A549 (cell line): Measurements from ENCODE around the gene TSTD1. TPM values are rescaled to one million over a fixed set of nuclear protein-coding genes. Genes with fewer than 3 reads are reported as not detected.

Experiments
- CBX2 ChIP-seq: fragments of 200-600 bp; sonication (generic); IDR thresholded peaks from 2 replicates; pipeline ENCODE4 v1.6.1; 2016; ENCODE audit warnings: low read depth, mild to moderate bottlenecking, borderline replicate concordance
- CBX8 ChIP-seq: fragments of 200-600 bp; sonication (generic); IDR thresholded peaks from 2 replicates; pipeline ENCODE4 v1.6.1; 2016
- CHD4 ChIP-seq: fragments of 200-600 bp; sonication (generic); IDR thresholded peaks from 2 replicates; pipeline ENCODE4 v1.6.1; 2016; ENCODE audit warnings: antibody characterized with exemption, mild to moderate bottlenecking, borderline replicate concordance
- EHMT2 ChIP-seq: fragments of 200-600 bp; sonication (generic); IDR thresholded peaks from 2 replicates; pipeline ENCODE4 v1.6.1; 2016; ENCODE audit warnings: antibody characterized with exemption, low read depth, mild to moderate bottlenecking, moderate library complexity
- ELK1 ChIP-seq: fragments of 150-350 bp; IDR thresholded peaks from 2 replicates; pipeline ENCODE4 v1.6.1; 2014; ENCODE audit warnings: low read depth, mild to moderate bottlenecking, low read length
- EP300 ChIP-seq, 2 experiments: fragments of >200 bp; sonication (Bioruptor Twin); formaldehyde crosslinking; IDR thresholded peaks; 2 replicates in 1 of 2; 3 replicates in 1 of 2; pipeline ENCODE4 v1.6.1; 2016 to 2017
- ESRRA ChIP-seq: fragments of 150-350 bp; IDR thresholded peaks from 2 replicates; pipeline ENCODE4 v1.6.1; 2014; ENCODE audit warnings: mild to moderate bottlenecking, low read length, borderline replicate concordance
- HEYL ChIP-seq: fragments of 250-450 bp; sonication (Bioruptor Pico); IDR thresholded peaks from 2 replicates; pipeline ENCODE4 v1.8.0; 2021; ENCODE audit warnings: mild to moderate bottlenecking, moderate library complexity
- HOXA7 ChIP-seq: fragments of 250-450 bp; sonication (Bioruptor Pico); IDR thresholded peaks from 2 replicates; pipeline ENCODE4 v1.5.0; 2020; ENCODE audit warnings: mild to moderate bottlenecking, moderate library complexity
- HOXB13 ChIP-seq: fragments of 250-450 bp; sonication (Bioruptor Pico); IDR thresholded peaks from 2 replicates; pipeline ENCODE4 v1.5.0; 2020; ENCODE audit warnings: low read depth, mild to moderate bottlenecking, moderate library complexity
- JUN ChIP-seq, 2 experiments: fragments of >200 bp; sonication (Bioruptor Twin); formaldehyde crosslinking; IDR thresholded peaks; 2 replicates in 1 of 2; 3 replicates in 1 of 2; pipeline ENCODE4 v1.6.1; 2016 to 2017
- JUNB ChIP-seq: fragments of >200 bp; sonication (Bioruptor Twin); formaldehyde crosslinking; IDR thresholded peaks from 2 replicates; pipeline ENCODE4 v1.6.1; 2016
- KDM1A ChIP-seq: fragments of 200-600 bp; sonication (generic); IDR thresholded peaks from 2 replicates; pipeline ENCODE4 v1.6.1; 2016; ENCODE audit warnings: low read depth, mild to moderate bottlenecking
- MYC ChIP-seq: IDR thresholded peaks from 2 replicates; pipeline ENCODE4 v1.6.1; 2012; ENCODE audit warnings: mild to moderate bottlenecking, inconsistent platforms, low read length, improper control_type of control experiment, borderline replicate concordance
- NPAS2 ChIP-seq: fragments of 250-450 bp; sonication (Bioruptor Pico); IDR thresholded peaks from 2 replicates; pipeline ENCODE4 v1.8.0; 2022; ENCODE audit warnings: mild to moderate bottlenecking, moderate library complexity, borderline replicate concordance
- PBX3 ChIP-seq: IDR thresholded peaks from 2 replicates; pipeline ENCODE4 v1.6.1; 2012
- POLR2AphosphoS2 ChIP-seq: conservative IDR thresholded peaks from 2 replicates; pipeline ENCODE4 v1.6.1; 2012; ENCODE audit warnings: low read length, improper control_type of control experiment, inconsistent platforms
- RFX5 ChIP-seq: fragments of 450-650 bp; IDR thresholded peaks from 2 replicates; pipeline ENCODE4 v1.7.1; 2014; ENCODE audit warnings: antibody characterized with exemption, mild to moderate bottlenecking, moderate library complexity
- SMC3 ChIP-seq: fragments of >200 bp; sonication (Bioruptor Twin); formaldehyde crosslinking; IDR thresholded peaks from 3 replicates; pipeline ENCODE4 v1.6.1; 2018; ENCODE audit warnings: inconsistent platforms
- SREBF2 ChIP-seq: fragments of 450-650 bp; IDR thresholded peaks from 2 replicates; pipeline ENCODE4 v1.6.1; 2014; ENCODE audit warnings: mild to moderate bottlenecking, moderate library complexity
- TFCP2L1 ChIP-seq: fragments of 250-450 bp; sonication (Bioruptor Pico); IDR thresholded peaks from 2 replicates; pipeline ENCODE4 v1.5.0; 2021; ENCODE audit warnings: mild to moderate bottlenecking
- ZC3H11A ChIP-seq: fragments of 450-650 bp; IDR thresholded peaks from 2 replicates; pipeline ENCODE4 v1.6.1; 2014; ENCODE audit warnings: antibody characterized with exemption, mild to moderate bottlenecking
- ZSCAN20 ChIP-seq: fragments of 250-450 bp; sonication (Bioruptor Pico); IDR thresholded peaks from 2 replicates; pipeline ENCODE4 v1.8.0; 2022; ENCODE audit warnings: mild to moderate bottlenecking, moderate library complexity
- polyA plus RNA-seq, 4 experiments: library from polyadenylated mRNA; depleted of rRNA in 3 of 4; stranded (reverse); fragments of >200 nt; fragmentation: RNase III in 1 of 4; extraction: RNeasy Plus Mini Kit Qiagen cat#74134 plus additional on column Dnase treatment in 1 of 4; gene quantifications; 2 replicates in 3 of 4; 3 replicates in 1 of 4; pipeline ENCODE4 v1.2.3, GENCODE V29; 2011 to 2017
- TF ChIP-seq, protein P1 (sequence below): fragments of 450-650 bp; IDR thresholded peaks from 2 replicates; pipeline ENCODE4 v1.6.1; 2014; ENCODE audit warnings: antibody characterized with exemption
- TF ChIP-seq, protein P2 (sequence below): fragments of 250-450 bp; sonication (Bioruptor Pico); IDR thresholded peaks from 2 replicates; pipeline ENCODE4 v1.5.0; 2020; ENCODE audit warnings: low read depth, mild to moderate bottlenecking, moderate library complexity
- TF ChIP-seq, protein P3 (sequence below): fragments of 200-600 bp; sonication (generic); IDR thresholded peaks from 2 replicates; pipeline ENCODE4 v1.6.1; 2016; ENCODE audit warnings: antibody characterized with exemption, mild to moderate bottlenecking, moderate library complexity
- TF ChIP-seq, protein P4 (sequence below): fragments of >200 bp; sonication (Bioruptor Twin); formaldehyde crosslinking; IDR thresholded peaks from 3 replicates; pipeline ENCODE4 v1.5.1; 2016
- TF ChIP-seq, protein P5 (sequence below): IDR thresholded peaks from 2 replicates; pipeline ENCODE4 v1.6.1; 2012

The TSTD1 gene
- polyA plus RNA-seq, 2 of the 4 experiments (the other 2 are of a cell fraction): 0.17 TPM; not detected in 1

GRCh38 chr1:161013488-161014230 lies 25.1 kb downstream of the TSTD1 start (continued):
- TF ChIP-seq, protein P1, sequence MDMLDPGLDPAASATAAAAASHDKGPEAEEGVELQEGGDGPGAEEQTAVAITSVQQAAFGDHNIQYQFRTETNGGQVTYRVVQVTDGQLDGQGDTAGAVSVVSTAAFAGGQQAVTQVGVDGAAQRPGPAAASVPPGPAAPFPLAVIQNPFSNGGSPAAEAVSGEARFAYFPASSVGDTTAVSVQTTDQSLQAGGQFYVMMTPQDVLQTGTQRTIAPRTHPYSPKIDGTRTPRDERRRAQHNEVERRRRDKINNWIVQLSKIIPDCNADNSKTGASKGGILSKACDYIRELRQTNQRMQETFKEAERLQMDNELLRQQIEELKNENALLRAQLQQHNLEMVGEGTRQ: no peak
- TF ChIP-seq POLR2AphosphoS2 (no peak), SMC3 (0 out of 3 replicates have a peak, but pooled peaks have one; percentile 11), EHMT2 (no peak), RFX5 (no peak), CBX8 (no peak), JUNB (no peak), PBX3 (no peak; the same call in 1 of the 2 replicates), HEYL (CRISPR knock-in tag) (no peak), NPAS2 (CRISPR knock-in tag) (no peak), ESRRA (peak; percentile 33; the same call in 1 of the 2 replicates), MYC (no peak), KDM1A (no peak), ZSCAN20 (CRISPR knock-in tag) (no peak), HOXA7 (CRISPR knock-in tag) (no peak), CHD4 (no peak), EP300 (IDR thresholded peaks at IDR 0.05) (peak in 1 of 2 experiments; percentile 68; a peak in 2 of 5 replicates), HOXB13 (CRISPR knock-in tag) (no peak), ELK1 (no peak), JUN (IDR thresholded peaks at IDR 0.05) (peak; percentile 65 to 85; a peak in 4 of 5 replicates), ZC3H11A (no peak), CBX2 (no peak), TFCP2L1 (no peak), SREBF2 (no peak)
- TF ChIP-seq, protein P2, sequence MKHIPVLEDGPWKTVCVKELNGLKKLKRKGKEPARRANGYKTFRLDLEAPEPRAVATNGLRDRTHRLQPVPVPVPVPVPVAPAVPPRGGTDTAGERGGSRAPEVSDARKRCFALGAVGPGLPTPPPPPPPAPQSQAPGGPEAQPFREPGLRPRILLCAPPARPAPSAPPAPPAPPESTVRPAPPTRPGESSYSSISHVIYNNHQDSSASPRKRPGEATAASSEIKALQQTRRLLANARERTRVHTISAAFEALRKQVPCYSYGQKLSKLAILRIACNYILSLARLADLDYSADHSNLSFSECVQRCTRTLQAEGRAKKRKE (CRISPR knock-in tag): no peak
- TF ChIP-seq, protein P3, sequence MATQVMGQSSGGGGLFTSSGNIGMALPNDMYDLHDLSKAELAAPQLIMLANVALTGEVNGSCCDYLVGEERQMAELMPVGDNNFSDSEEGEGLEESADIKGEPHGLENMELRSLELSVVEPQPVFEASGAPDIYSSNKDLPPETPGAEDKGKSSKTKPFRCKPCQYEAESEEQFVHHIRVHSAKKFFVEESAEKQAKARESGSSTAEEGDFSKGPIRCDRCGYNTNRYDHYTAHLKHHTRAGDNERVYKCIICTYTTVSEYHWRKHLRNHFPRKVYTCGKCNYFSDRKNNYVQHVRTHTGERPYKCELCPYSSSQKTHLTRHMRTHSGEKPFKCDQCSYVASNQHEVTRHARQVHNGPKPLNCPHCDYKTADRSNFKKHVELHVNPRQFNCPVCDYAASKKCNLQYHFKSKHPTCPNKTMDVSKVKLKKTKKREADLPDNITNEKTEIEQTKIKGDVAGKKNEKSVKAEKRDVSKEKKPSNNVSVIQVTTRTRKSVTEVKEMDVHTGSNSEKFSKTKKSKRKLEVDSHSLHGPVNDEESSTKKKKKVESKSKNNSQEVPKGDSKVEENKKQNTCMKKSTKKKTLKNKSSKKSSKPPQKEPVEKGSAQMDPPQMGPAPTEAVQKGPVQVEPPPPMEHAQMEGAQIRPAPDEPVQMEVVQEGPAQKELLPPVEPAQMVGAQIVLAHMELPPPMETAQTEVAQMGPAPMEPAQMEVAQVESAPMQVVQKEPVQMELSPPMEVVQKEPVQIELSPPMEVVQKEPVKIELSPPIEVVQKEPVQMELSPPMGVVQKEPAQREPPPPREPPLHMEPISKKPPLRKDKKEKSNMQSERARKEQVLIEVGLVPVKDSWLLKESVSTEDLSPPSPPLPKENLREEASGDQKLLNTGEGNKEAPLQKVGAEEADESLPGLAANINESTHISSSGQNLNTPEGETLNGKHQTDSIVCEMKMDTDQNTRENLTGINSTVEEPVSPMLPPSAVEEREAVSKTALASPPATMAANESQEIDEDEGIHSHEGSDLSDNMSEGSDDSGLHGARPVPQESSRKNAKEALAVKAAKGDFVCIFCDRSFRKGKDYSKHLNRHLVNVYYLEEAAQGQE: no peak
- TF ChIP-seq, protein P4, sequence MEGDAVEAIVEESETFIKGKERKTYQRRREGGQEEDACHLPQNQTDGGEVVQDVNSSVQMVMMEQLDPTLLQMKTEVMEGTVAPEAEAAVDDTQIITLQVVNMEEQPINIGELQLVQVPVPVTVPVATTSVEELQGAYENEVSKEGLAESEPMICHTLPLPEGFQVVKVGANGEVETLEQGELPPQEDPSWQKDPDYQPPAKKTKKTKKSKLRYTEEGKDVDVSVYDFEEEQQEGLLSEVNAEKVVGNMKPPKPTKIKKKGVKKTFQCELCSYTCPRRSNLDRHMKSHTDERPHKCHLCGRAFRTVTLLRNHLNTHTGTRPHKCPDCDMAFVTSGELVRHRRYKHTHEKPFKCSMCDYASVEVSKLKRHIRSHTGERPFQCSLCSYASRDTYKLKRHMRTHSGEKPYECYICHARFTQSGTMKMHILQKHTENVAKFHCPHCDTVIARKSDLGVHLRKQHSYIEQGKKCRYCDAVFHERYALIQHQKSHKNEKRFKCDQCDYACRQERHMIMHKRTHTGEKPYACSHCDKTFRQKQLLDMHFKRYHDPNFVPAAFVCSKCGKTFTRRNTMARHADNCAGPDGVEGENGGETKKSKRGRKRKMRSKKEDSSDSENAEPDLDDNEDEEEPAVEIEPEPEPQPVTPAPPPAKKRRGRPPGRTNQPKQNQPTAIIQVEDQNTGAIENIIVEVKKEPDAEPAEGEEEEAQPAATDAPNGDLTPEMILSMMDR: no peak
- TF ChIP-seq, protein P5, sequence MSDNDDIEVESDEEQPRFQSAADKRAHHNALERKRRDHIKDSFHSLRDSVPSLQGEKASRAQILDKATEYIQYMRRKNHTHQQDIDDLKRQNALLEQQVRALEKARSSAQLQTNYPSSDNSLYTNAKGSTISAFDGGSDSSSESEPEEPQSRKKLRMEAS: peak; percentile 46
- TF ChIP-seq, all 56 proteins: peak for 12
